Spinal cord (tissue), 10 donors: ENCODE results near the gene AUP1. TPM values are rescaled to one million over a fixed set of nuclear protein-coding genes. Genes with fewer than 3 reads are reported as not detected.

Experiments
- DNase-seq, 6 donors: peaks; one replicate each; pipeline versions ENCODE4 v3.0.0 to v3.0.0-alpha.2; 2013 to 2015; ENCODE audit warnings: low spot score in 6 of 6, low read depth in 4 of 6
- H3K27ac ChIP-seq: one replicate; pipeline ENCODE4 v1.5.1; 2013; ENCODE audit warnings: low read depth, low read length, control low read depth
- H3K27me3 ChIP-seq: one replicate; pipeline ENCODE4 v1.6.1; 2013; ENCODE audit warnings: low read length; ENCODE audit not compliant: control insufficient read depth, insufficient read depth
- H3K36me3 ChIP-seq: one replicate; pipeline ENCODE4 v1.6.1; 2013; ENCODE audit warnings: low read length; ENCODE audit not compliant: control insufficient read depth, insufficient read depth
- H3K4me1 ChIP-seq: one replicate; pipeline ENCODE4 v1.6.1; 2013; ENCODE audit warnings: low read length; ENCODE audit not compliant: control insufficient read depth, insufficient read depth
- H3K4me3 ChIP-seq: one replicate; pipeline ENCODE4 v1.5.1; 2013; ENCODE audit warnings: low read depth, low read length, control low read depth
- H3K9me3 ChIP-seq: one replicate; pipeline ENCODE4 v1.6.1; 2013; ENCODE audit warnings: low read length; ENCODE audit not compliant: control insufficient read depth, insufficient read depth
- WGBS: methylation state at CpG from one replicate; pipeline ENCODE4 v1.1.5; 2013; ENCODE audit warnings: missing lambda C conversion rate; ENCODE audit not compliant: insufficient coverage; 5-methylcytosine and 5-hydroxymethylcytosine counted together
- polyA plus RNA-seq, 2 donors: library from polyadenylated mRNA; unstranded; fragments of 120-200 nt; gene quantifications; one replicate each; pipeline ENCODE4 v1.2.1, GENCODE V29; 2013; ENCODE audit not compliant: insufficient read length in 2 of 2
- total RNA-seq, 2 donors: library from RNA; depleted of rRNA in 1 of 2; stranded (reverse); fragments of 120-200 nt in 1 of 2; fragments of >200 nt in 1 of 2; gene quantifications; one replicate each; pipeline versions ENCODE4 v1.2.3 to v1.2.4, GENCODE V29; 2013 to 2014
- donor health status: healthy.

Gene AUP1
- total and polyA plus RNA-seq, 4 donors = 62.6 to 131 (median 104) TPM

- Histone ChIP-seq H3K9me3 (no peaks in the 10 kb centered on the region), H3K4me3 (no peak overlapping the region), H3K36me3 (peaks cover 31% of the 10 kb centered on the region), H3K4me1 (no peaks in the 10 kb centered on the region), H3K27me3 (no peaks in the 10 kb centered on the region), H3K27ac (no peak overlapping the region)
- DNase-seq = no peak
- 85% methylated on average over 6 of the region's 7 CpGs for WGBS
Observed at GRCh38 chr2:74538881-74539339, 9.4 kb upstream of the AUP1 start.

GRCh38 chr2:74537140-74537539, 7.6 kb upstream of the AUP1 start:
- no peak overlapping the region for H3K27ac ChIP-seq
- WGBS = 80% methylated on average over 4 of the region's 4 CpGs
- no peaks in the 10 kb centered on the region for H3K4me1 ChIP-seq
- H3K27me3 ChIP-seq = no peaks in the 10 kb centered on the region
- no peak for DNase-seq
- peaks cover 47% of the 10 kb centered on the region for H3K36me3 ChIP-seq
- H3K9me3 ChIP-seq = no peaks in the 10 kb centered on the region
- no peak overlapping the region for H3K4me3 ChIP-seq

- Histone ChIP-seq H3K36me3 (peaks cover 51% of the 10 kb centered on the region), H3K27ac (no peak overlapping the region), H3K9me3 (no peaks in the 10 kb centered on the region), H3K4me3 (no peak overlapping the region), H3K27me3 (no peaks in the 10 kb centered on the region), H3K4me1 (peaks cover 4% of the 10 kb centered on the region)
- no peak for DNase-seq
- WGBS = 90% methylated on average over 21 of the region's 23 CpGs
Observed at GRCh38 chr2:74536166-74536950, 6.9 kb upstream of the AUP1 start.

- H3K4me1 ChIP-seq = peaks cover 13% of the 10 kb centered on the region
- no peak overlapping the region for H3K4me3 ChIP-seq
- no peak for DNase-seq
- H3K36me3 ChIP-seq = peaks cover 52% of the 10 kb centered on the region
- H3K27me3 ChIP-seq = no peaks in the 10 kb centered on the region
- no peak overlapping the region for H3K27ac ChIP-seq
- no peaks in the 10 kb centered on the region for H3K9me3 ChIP-seq
- 92% methylated on average over 10 of the region's 10 CpGs for WGBS
Observed at GRCh38 chr2:74535440-74535965, 6.0 kb upstream of the AUP1 start.

- 89% methylated on average over 9 of the region's 12 CpGs for WGBS
- H3K4me3 ChIP-seq = no peak overlapping the region
- H3K27me3 ChIP-seq = no peaks in the 10 kb centered on the region
- no peak overlapping the region for H3K27ac ChIP-seq
- peaks cover 49% of the 10 kb centered on the region for H3K36me3 ChIP-seq
- no peak for DNase-seq
- H3K9me3 ChIP-seq = no peaks in the 10 kb centered on the region
- peaks cover 14% of the 10 kb centered on the region for H3K4me1 ChIP-seq
Observed at GRCh38 chr2:74534411-74534810, 4.9 kb upstream of the AUP1 start.

GRCh38 chr2:74533464-74533863, 4.0 kb upstream of the AUP1 start:
- Histone ChIP-seq H3K27me3 (no peaks in the 10 kb centered on the region), H3K4me3 (no peak overlapping the region), H3K9me3 (no peaks in the 10 kb centered on the region), H3K27ac (no peak overlapping the region), H3K36me3 (peaks cover 51% of the 10 kb centered on the region), H3K4me1 (peaks cover 22% of the 10 kb centered on the region)
- WGBS = 95% methylated on average over 2 of the region's 4 CpGs
- no peak for DNase-seq

GRCh38 chr2:74532222-74532621, 2.7 kb upstream of the AUP1 start:
- peaks cover 63% of the 10 kb centered on the region for H3K36me3 ChIP-seq
- no peaks in the 10 kb centered on the region for H3K9me3 ChIP-seq
- H3K4me3 ChIP-seq = no peak overlapping the region
- H3K4me1 ChIP-seq = peaks cover 28% of the 10 kb centered on the region
- DNase-seq = peak in 1 of 6 donors; percentile 60
- H3K27me3 ChIP-seq = no peaks in the 10 kb centered on the region
- H3K27ac ChIP-seq = no peak overlapping the region

- H3K4me3 ChIP-seq = peak overlapping the region; percentile 91
- H3K27ac ChIP-seq = no peak overlapping the region
- no peaks in the 10 kb centered on the region for H3K9me3 ChIP-seq
- no peaks in the 10 kb centered on the region for H3K27me3 ChIP-seq
- H3K36me3 ChIP-seq = peaks cover 66% of the 10 kb centered on the region
- DNase-seq = no peak
- WGBS = 91% methylated on average over 7 of the region's 7 CpGs
- H3K4me1 ChIP-seq = peaks cover 28% of the 10 kb centered on the region
Observed at GRCh38 chr2:74531666-74532065, 2.2 kb upstream of the AUP1 start.

GRCh38 chr2:74530239-74531187, 1.0 kb upstream of the AUP1 start:
- Histone ChIP-seq H3K36me3 (peaks cover 64% of the 10 kb centered on the region), H3K4me3 (peak overlapping the region; percentile 91), H3K27me3 (no peaks in the 10 kb centered on the region), H3K27ac (peak overlapping the region; percentile 76), H3K9me3 (no peaks in the 10 kb centered on the region), H3K4me1 (peaks cover 28% of the 10 kb centered on the region)
- DNase-seq = peak in 2 of 6 donors; percentile 65 to 70
- WGBS = 0% methylated on average over 42 of the region's 54 CpGs
